ENCODE measurements around the gene TCHP.

Gene TCHP

DNA sequence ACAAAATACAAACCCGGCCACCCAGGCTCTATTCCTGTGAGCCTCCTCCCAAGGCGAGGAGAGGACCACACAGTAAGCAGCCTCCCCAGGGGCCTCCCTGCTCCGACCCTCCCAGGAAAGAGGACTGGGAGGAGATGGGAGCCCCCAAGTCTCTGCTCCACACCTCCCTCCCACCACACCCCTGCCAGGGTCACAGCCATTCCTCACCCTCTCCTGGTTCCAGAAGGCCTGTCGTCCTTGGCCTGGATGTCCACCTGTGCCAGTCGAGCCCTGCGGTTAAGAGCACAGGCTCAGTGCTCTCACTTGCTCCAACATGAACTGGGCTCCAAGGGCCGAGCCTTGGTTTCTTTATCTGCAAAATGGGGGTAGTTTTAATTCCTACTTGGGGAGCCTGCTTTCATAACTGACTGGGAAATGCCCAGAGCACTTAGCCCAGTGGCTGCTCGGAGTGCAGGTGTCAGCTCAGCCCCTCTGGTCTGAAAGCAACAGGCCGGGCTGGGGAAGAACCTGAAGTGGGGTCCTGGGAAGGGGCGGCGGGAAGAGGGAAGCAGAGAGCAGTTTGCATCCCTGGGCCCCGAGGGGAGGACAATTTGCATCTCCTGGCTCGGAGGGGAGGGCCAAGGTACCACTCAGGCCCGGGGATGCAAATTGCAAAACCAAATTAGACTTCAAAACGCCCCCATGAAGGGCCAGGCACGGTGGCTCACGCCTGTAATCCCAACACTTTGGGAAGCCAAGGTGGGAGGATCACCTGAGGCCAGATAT is 23.6 kb downstream of the TCHP start:
- H3K4me3 ChIP-seq (ENCODE audit: low read depth in 1 of 2, low read length in 2 of 2) = no peak overlapping the region
- no peaks in the 10 kb centered on the region for H3K27me3 ChIP-seq (ENCODE audit: insufficient read depth, low read length, poor library complexity)
- no peak overlapping the region; the same call in 1 of the 2 replicates for H3K27ac ChIP-seq (ENCODE audit: low read length)
- TF ChIP-seq EZH2 (IDR thresholded peaks at IDR 0.05; ENCODE audit: borderline replicate concordance, low read depth, low read length, severe bottlenecking) = no peak
- TF ChIP-seq, protein P1, sequence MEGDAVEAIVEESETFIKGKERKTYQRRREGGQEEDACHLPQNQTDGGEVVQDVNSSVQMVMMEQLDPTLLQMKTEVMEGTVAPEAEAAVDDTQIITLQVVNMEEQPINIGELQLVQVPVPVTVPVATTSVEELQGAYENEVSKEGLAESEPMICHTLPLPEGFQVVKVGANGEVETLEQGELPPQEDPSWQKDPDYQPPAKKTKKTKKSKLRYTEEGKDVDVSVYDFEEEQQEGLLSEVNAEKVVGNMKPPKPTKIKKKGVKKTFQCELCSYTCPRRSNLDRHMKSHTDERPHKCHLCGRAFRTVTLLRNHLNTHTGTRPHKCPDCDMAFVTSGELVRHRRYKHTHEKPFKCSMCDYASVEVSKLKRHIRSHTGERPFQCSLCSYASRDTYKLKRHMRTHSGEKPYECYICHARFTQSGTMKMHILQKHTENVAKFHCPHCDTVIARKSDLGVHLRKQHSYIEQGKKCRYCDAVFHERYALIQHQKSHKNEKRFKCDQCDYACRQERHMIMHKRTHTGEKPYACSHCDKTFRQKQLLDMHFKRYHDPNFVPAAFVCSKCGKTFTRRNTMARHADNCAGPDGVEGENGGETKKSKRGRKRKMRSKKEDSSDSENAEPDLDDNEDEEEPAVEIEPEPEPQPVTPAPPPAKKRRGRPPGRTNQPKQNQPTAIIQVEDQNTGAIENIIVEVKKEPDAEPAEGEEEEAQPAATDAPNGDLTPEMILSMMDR (IDR thresholded peaks at IDR 0.05; ENCODE audit: borderline replicate concordance, extremely low read depth, low read length, poor library complexity, severe bottlenecking) = no peak
- H3K4me2 ChIP-seq (ENCODE audit: insufficient read depth, low read length) = no peak overlapping the region
- no peak for ATAC-seq (ENCODE audit: insufficient read depth, low read depth)
- no peak overlapping the region for H2AFZ ChIP-seq (ENCODE audit: low read depth, low read length)
- no peaks in the 10 kb centered on the region; the same call in 1 of the 2 replicates for H4K20me1 ChIP-seq (ENCODE audit: insufficient read depth, low read length)
- no peak overlapping the region for H3K9ac ChIP-seq (ENCODE audit: low read depth, low read length)
- DNase-seq = no peak
- H3K79me2 ChIP-seq (ENCODE audit: insufficient read depth, low read length) = no peaks in the 10 kb centered on the region
- peaks cover 22% of the 10 kb centered on the region for H3K36me3 ChIP-seq (ENCODE audit: insufficient read depth, low read length)
- no peaks in the 10 kb centered on the region for H3K4me1 ChIP-seq (ENCODE audit: insufficient read depth, low read length)
- H3K9me3 ChIP-seq (ENCODE audit: insufficient read depth, low read length, severe bottlenecking) = no peaks in the 10 kb centered on the region

DNA sequence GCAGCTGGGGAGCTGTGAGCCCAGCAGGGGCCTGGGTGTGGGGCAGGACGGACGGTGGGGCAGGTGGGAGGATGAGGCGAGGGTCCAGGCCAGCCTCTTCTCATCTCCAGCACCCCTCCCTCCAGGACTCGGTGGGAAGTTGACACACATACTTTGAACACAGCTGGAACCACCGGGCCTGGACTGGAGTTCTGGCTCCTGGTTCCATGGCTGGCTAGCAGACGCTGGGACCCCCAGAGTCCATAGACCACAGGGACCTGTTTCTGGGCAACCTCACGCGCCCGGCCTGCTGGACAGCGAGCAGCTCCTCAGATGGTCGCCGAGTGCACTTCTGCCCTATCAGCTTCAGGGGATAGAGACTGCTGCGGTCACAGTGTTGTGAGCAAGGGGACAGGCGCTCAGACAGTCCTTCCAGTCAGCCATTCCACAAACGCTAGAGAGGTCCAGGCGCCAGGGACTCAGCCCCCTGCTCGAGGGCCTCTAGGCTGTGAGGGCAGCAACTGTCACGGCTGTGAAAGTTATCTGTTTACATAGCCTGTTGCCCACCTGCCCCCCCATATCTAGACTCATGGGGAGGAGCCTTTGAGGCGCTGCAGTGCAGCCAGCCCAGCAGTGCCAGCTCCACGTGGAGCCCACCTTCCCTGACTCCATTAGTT is 25.2 kb downstream of the TCHP start:
- DNase-seq = no peak
- TF ChIP-seq, protein P1 (IDR thresholded peaks at IDR 0.05; ENCODE audit: borderline replicate concordance, extremely low read depth, low read length, poor library complexity, severe bottlenecking) = no peak
- no peak for TF ChIP-seq EZH2 (IDR thresholded peaks at IDR 0.05; ENCODE audit: borderline replicate concordance, low read depth, low read length, severe bottlenecking)
- no peak overlapping the region for H3K9ac ChIP-seq (ENCODE audit: low read depth, low read length)
- no peaks in the 10 kb centered on the region for H3K4me1 ChIP-seq (ENCODE audit: insufficient read depth, low read length)
- peaks cover 13% of the 10 kb centered on the region for H3K36me3 ChIP-seq (ENCODE audit: insufficient read depth, low read length)
- ATAC-seq (ENCODE audit: insufficient read depth, low read depth) = no peak
- no peaks in the 10 kb centered on the region for H3K9me3 ChIP-seq (ENCODE audit: insufficient read depth, low read length, severe bottlenecking)
- H3K27ac ChIP-seq (ENCODE audit: low read length) = no peak overlapping the region
- H2AFZ ChIP-seq (ENCODE audit: low read depth, low read length) = no peak overlapping the region
- H3K4me3 ChIP-seq (ENCODE audit: low read depth in 1 of 2, low read length in 2 of 2) = no peak overlapping the region
- no peaks in the 10 kb centered on the region for H3K79me2 ChIP-seq (ENCODE audit: insufficient read depth, low read length)
- no peaks in the 10 kb centered on the region; the same call in 1 of the 2 replicates for H4K20me1 ChIP-seq (ENCODE audit: insufficient read depth, low read length)
- H3K27me3 ChIP-seq (ENCODE audit: insufficient read depth, low read length, poor library complexity) = no peaks in the 10 kb centered on the region
- H3K4me2 ChIP-seq (ENCODE audit: insufficient read depth, low read length) = no peak overlapping the region

DNA sequence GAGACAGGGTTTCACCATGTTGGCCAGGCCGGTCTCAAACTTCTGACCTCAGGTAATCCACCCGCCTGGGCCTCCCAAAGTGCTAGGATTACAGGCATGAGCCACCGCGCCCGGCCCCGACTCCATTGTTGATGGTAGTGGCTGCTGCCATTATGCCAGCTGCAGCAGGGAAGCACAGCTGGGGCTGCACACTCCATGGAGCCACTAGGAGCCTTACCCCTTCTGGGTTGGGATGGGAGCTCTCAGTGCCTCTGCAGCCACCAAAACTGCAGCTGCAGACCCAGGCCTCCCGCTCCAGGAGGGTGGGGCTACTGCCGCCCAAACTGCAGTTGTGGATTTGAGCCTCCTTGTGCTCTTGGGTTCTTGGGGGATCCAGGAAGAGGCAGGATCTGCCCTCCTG is 25.9 kb downstream of the TCHP start:
- Histone ChIP-seq H3K27me3 (ENCODE audit: insufficient read depth, low read length, poor library complexity) (no peaks in the 10 kb centered on the region), H3K4me2 (ENCODE audit: insufficient read depth, low read length) (no peak overlapping the region), H3K79me2 (ENCODE audit: insufficient read depth, low read length) (no peaks in the 10 kb centered on the region), H3K4me3 (ENCODE audit: low read depth in 1 of 2, low read length in 2 of 2) (no peak overlapping the region), H2AFZ (ENCODE audit: low read depth, low read length) (no peak overlapping the region), H4K20me1 (ENCODE audit: insufficient read depth, low read length) (no peaks in the 10 kb centered on the region; the same call in 1 of the 2 replicates), H3K9me3 (ENCODE audit: insufficient read depth, low read length, severe bottlenecking) (no peaks in the 10 kb centered on the region), H3K27ac (ENCODE audit: low read length) (no peak overlapping the region), H3K36me3 (ENCODE audit: insufficient read depth, low read length) (peaks cover 14% of the 10 kb centered on the region), H3K9ac (ENCODE audit: low read depth, low read length) (no peak overlapping the region), H3K4me1 (ENCODE audit: insufficient read depth, low read length) (no peaks in the 10 kb centered on the region)
- DNase-seq = no peak
- no peak for ATAC-seq (ENCODE audit: insufficient read depth, low read depth)
- no peak for TF ChIP-seq EZH2 (IDR thresholded peaks at IDR 0.05; ENCODE audit: borderline replicate concordance, low read depth, low read length, severe bottlenecking)
- TF ChIP-seq, protein P1 (IDR thresholded peaks at IDR 0.05; ENCODE audit: borderline replicate concordance, extremely low read depth, low read length, poor library complexity, severe bottlenecking) = no peak
